Stomach (tissue), 9 donors: ENCODE data around the gene MYH9. TPM values are rescaled to one million over a fixed set of nuclear protein-coding genes. Genes with fewer than 3 reads are reported as not detected.
A peak's percentile ranks its signal among the peaks of the same experiment; 100 is the strongest.

Source experiments
- DNase-seq, 2 donors: peaks; one replicate each; pipeline versions ENCODE4 v3.0.0 to v3.0.0-alpha.2; 2013 to 2019
- H3K27ac ChIP-seq, 5 donors: fragments of 200-600 bp in 4 of 5; sonication (generic) in 4 of 5; one replicate each; pipeline ENCODE4 v1.5.1; 2013 to 2019; ENCODE audit warnings: mild to moderate bottlenecking in 1 of 5, moderate library complexity in 1 of 5
- H3K27me3 ChIP-seq, 3 donors: fragments of 200-600 bp; sonication (generic); one replicate each; pipeline ENCODE4 v1.5.1; 2017 to 2019; ENCODE audit warnings: mixed run types in 1 of 3
- H3K36me3 ChIP-seq, 4 donors: fragments of 200-600 bp; sonication (generic); 1 replicate in 3 of 4; 2 replicates in 1 of 4; pipeline ENCODE4 v1.5.1; 2016 to 2019
- H3K4me1 ChIP-seq, 4 donors: fragments of 200-600 bp; sonication (generic); one replicate each; pipeline ENCODE4 v1.5.1; 2016 to 2019
- H3K4me3 ChIP-seq, 4 donors: fragments of 200-600 bp; sonication (generic) in 3 of 4; one replicate each; pipeline ENCODE4 v1.5.1; 2016 to 2019; ENCODE audit warnings: mild to moderate bottlenecking in 1 of 4
- H3K9me3 ChIP-seq, 4 donors: fragments of 200-600 bp; sonication (generic); one replicate each; pipeline ENCODE4 v1.5.1; 2016 to 2019
- CTCF ChIP-seq, 7 experiments: fragments of 450-650 bp in 4 of 7; fragments of 200-600 bp in 3 of 7; sonication (generic) in 3 of 7; IDR thresholded peaks; one replicate each; pipeline ENCODE4 v1.5.1; 2016 to 2019; ENCODE audit warnings: antibody characterized with exemption in 7 of 7, control low read depth in 2 of 7, mild to moderate bottlenecking in 1 of 7
- EP300 ChIP-seq: sonication (generic); formaldehyde crosslinking; IDR thresholded peaks from one replicate; pipeline ENCODE4 v1.6.1; 2017; ENCODE audit warnings: antibody characterized with exemption
- POLR2A ChIP-seq, 4 donors: fragments of 450-650 bp; IDR thresholded peaks; one replicate each; pipeline ENCODE4 v1.6.1; 2016; ENCODE audit warnings: antibody characterized with exemption in 4 of 4, control low read depth in 2 of 4, mild to moderate bottlenecking in 1 of 4, moderate library complexity in 1 of 4
- POLR2AphosphoS5 ChIP-seq, 3 donors: sonication (generic); formaldehyde crosslinking; IDR thresholded peaks; one replicate each; pipeline ENCODE4 v1.6.1; 2016; ENCODE audit warnings: antibody characterized with exemption in 3 of 3
- WGBS, 5 donors: extraction: QIAGEN DNeasy Blood & Tissue Kit in 3 of 5; methylation state at CpG; one replicate each; pipeline versions ENCODE4 v1.1.5 to v1.1.7; 2013 to 2018; 5-methylcytosine and 5-hydroxymethylcytosine counted together
- intact Hi-C: fragments of 100-400 bp; cut with DNase I; formaldehyde crosslinking; loops from one replicate; pipeline ENCODE4 v1.15.1; 2023; ENCODE audit warnings: low total_unique reads
- polyA plus RNA-seq, 3 donors: library from polyadenylated mRNA; stranded (reverse); fragments of 200-250 nt; gene quantifications; one replicate each; pipeline ENCODE4 v1.2.3, GENCODE V29; 2013
- total RNA-seq, 5 donors: library from RNA; depleted of rRNA; stranded (reverse); fragments of >200 nt; gene quantifications; one replicate each; pipeline versions ENCODE4 v1.1.0 to v1.2.3, GENCODE V29; 2014 to 2016
- donor health status: healthy with polysubstance abuse.
- donor health status: Bipolar disorder and iron deficiency.
- donor health status: healthy.

MYH9 gene
- total and polyA plus RNA-seq, 8 donors = 46.7 to 620 (median 197) TPM

GRCh38 chr22:36381513-36382128 lies 6.1 kb downstream of the MYH9 start:
- DNase-seq = no peak
- peak overlapping the region in 4 of 5 donors; percentile 95 to 100 (median 98) for H3K27ac ChIP-seq
- peak overlapping the region in 1 of 4 donors; percentile 6 for H3K4me3 ChIP-seq
- peaks cover 0 to 22% (median 12%) of the 10 kb centered on the region in 4 donors for H3K36me3 ChIP-seq
- H3K27me3 ChIP-seq = no peaks in the 10 kb centered on the region
- peaks cover 77 to 98% (median 94%) of the 10 kb centered on the region in 4 donors for H3K4me1 ChIP-seq
- H3K9me3 ChIP-seq = no peaks in the 10 kb centered on the region
- WGBS, 5 donors = 47 to 69% (median 50%) methylated on average over 5 of the region's 5 CpGs
- intact Hi-C loops = no loop called here
- peak in 1 of 3 donors; percentile 23 for TF ChIP-seq POLR2AphosphoS5 (IDR thresholded peaks at IDR 0.05)
- no peak for TF ChIP-seq POLR2A (IDR thresholded peaks at IDR 0.05)

- peaks cover 94 to 100% (median 98%) of the 10 kb centered on the region in 4 donors for H3K4me1 ChIP-seq
- H3K9me3 ChIP-seq = no peaks in the 10 kb centered on the region
- H3K27me3 ChIP-seq = no peaks in the 10 kb centered on the region
- TF ChIP-seq EP300 = no peak
- no peak for TF ChIP-seq POLR2AphosphoS5 (IDR thresholded peaks at IDR 0.05)
- TF ChIP-seq CTCF (IDR thresholded peaks at IDR 0.05) = no peak
- no peak for TF ChIP-seq POLR2A (IDR thresholded peaks at IDR 0.05)
- 46 to 51% (median 49%) methylated on average over 14 to 16 of the region's 16 CpGs for WGBS, 5 donors
- peak overlapping the region; percentile 79 to 100 (median 98) for H3K27ac ChIP-seq
- intact Hi-C loops = no loop called here
- peak overlapping the region in 2 of 4 donors; percentile 6 to 25 for H3K4me3 ChIP-seq
- H3K36me3 ChIP-seq = peaks cover 0 to 27% (median 13%) of the 10 kb centered on the region in 4 donors
- DNase-seq = no peak
These were observed 8.0 kb downstream of the MYH9 start for GRCh38 chr22:36379593-36380361.

- Histone ChIP-seq H3K27me3 (no peaks in the 10 kb centered on the region), H3K36me3 (peaks cover 0 to 27% (median 11%) of the 10 kb centered on the region in 4 donors)
- 52 to 70% (median 59%) methylated on average over 5 of the region's 5 CpGs for WGBS, 5 donors
These were observed 8.9 kb downstream of the MYH9 start for GRCh38 chr22:36378869-36379217.

GRCh38 chr22:36378080-36378868 lies 9.5 kb downstream of the MYH9 start:
- Histone ChIP-seq H3K4me1 (peaks cover 97 to 100% (median 98%) of the 10 kb centered on the region in 4 donors), H3K4me3 (no peak overlapping the region), H3K27ac (peak overlapping the region; percentile 61 to 100 (median 98)), H3K9me3 (no peaks in the 10 kb centered on the region), H3K36me3 (peaks cover 0 to 27% (median 9%) of the 10 kb centered on the region in 4 donors), H3K27me3 (no peaks in the 10 kb centered on the region)
- no peak for DNase-seq
- no peak for TF ChIP-seq POLR2AphosphoS5 (IDR thresholded peaks at IDR 0.05)
- no peak for TF ChIP-seq EP300
- TF ChIP-seq CTCF (IDR thresholded peaks at IDR 0.05) = no peak
- TF ChIP-seq POLR2A (IDR thresholded peaks at IDR 0.05) = no peak
- intact Hi-C loops = no loop called here
- 50 to 62% (median 57%) methylated on average over 14 of the region's 14 CpGs for WGBS, 5 donors

More at GRCh38 chr22:36378869-36379217, 8.9 kb downstream of the MYH9 start:
- intact Hi-C loops = no loop called here
- Histone ChIP-seq H3K4me1 (peaks cover 97 to 100% (median 98%) of the 10 kb centered on the region in 4 donors), H3K9me3 (no peaks in the 10 kb centered on the region), H3K4me3 (no peak overlapping the region), H3K27ac (peak overlapping the region in 4 of 5 donors; percentile 95 to 100 (median 98))
- no peak for TF ChIP-seq CTCF (IDR thresholded peaks at IDR 0.05)
- no peak for TF ChIP-seq EP300
- TF ChIP-seq POLR2AphosphoS5 (IDR thresholded peaks at IDR 0.05) = no peak
- TF ChIP-seq POLR2A (IDR thresholded peaks at IDR 0.05) = no peak
- DNase-seq = no peak
